ENCODE measurements around the gene TMPRSS4. TPM values are rescaled to one million over a fixed set of nuclear protein-coding genes. Genes with fewer than 3 reads are reported as not detected.
A peak's percentile ranks its signal among the peaks of the same experiment; 100 is the strongest.

The TMPRSS4 gene
- total RNA-seq, 2 donors from 2014 or later: 6.5 TPM; not detected in 1

DNA sequence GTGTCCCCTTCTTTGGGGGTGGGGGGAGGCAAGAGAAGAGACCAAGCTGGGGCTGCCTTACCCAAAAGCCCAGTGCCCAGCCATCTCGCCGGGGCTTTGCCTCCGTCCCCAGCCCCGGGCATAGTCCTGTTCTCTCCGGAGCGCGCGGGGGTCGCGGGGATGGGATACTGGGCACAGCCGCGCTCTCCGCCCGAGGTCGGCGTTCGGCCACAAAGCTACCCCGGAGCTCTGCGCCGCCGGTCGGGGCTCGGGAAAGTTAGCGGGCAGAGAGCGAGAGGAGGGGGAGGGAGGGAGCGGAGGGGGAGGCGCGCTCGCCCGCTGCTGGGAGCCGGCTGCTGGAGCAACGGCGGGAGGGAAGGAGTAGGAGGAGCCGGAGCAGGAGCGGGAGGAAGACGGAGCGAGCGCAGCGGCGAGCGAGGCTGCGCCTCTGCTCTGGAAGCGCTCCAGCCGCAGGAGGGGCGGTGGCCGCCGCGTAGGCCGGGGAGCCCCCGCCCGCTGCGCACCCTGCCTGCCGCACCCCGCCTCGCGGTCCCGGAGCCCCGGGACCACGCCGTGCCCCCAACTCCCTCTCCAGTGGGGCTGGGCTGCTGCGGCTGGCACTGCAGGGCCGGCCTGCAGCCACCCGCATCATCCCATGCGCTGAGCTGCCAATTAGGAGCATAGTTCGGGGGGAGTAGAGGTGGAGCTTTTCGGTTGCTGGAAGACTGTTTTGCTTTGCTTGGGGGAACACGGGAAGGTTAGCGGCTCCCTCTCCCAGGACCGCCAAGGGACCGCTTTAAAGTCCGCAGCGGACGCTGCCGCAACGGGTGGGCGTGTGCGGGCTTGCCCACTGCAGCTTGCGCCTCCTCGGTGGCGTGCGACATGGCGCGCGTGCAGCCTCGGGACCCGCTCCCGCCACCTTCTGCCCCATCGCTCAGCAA lies 75.9 kb downstream of the TMPRSS4 start, which contains the start of gene SCN4B:
TSS of gene SCN4B (minus strand) at position 272 of the 920 bp plus-strand sequence. CDS start at position 122, 150 bp downstream.
- H3K27ac ChIP-seq: no peak within 1 kb of the TSS
- H3K4me1 ChIP-seq: peaks cover 16% of the 10 kb centered on the region
- peak; percentile 50 to 71 (median 66) for DNase-seq
- TF ChIP-seq CTCF (IDR thresholded peaks at IDR 0.05): no peak
- TF ChIP-seq POLR2A (IDR thresholded peaks at IDR 0.05): no peak
- 1 to 3% methylated on average over 34 to 86 of the region's 88 CpGs for WGBS, 2 donors
- peaks cover 0 to 5% of the 10 kb centered on the region in 2 donors for H3K27me3 ChIP-seq
- H3K9me3 ChIP-seq: no peaks in the 10 kb centered on the region
- peak; percentile 83 for ATAC-seq
- H3K36me3 ChIP-seq (replicated peaks in 1 of 2; ENCODE audit: insufficient read depth in 1 of 2, low read depth in 2 of 2): no peaks in the 10 kb centered on the region
- intact Hi-C loops (cut with DNase I): no loop called here
- H3K4me3 ChIP-seq: no peak within 1 kb of the TSS

- H3K4me3 ChIP-seq: no peak overlapping the region
- H3K36me3 ChIP-seq (replicated peaks in 1 of 2; ENCODE audit: insufficient read depth in 1 of 2, low read depth in 2 of 2): no peaks in the 10 kb centered on the region
- H3K9me3 ChIP-seq: no peaks in the 10 kb centered on the region
- DNase-seq (no peak), ATAC-seq (no peak)
- intact Hi-C loops (cut with DNase I): no loop called here
- no peak for TF ChIP-seq CTCF (IDR thresholded peaks at IDR 0.05)
- no peak for TF ChIP-seq POLR2A (IDR thresholded peaks at IDR 0.05)
- 39 to 51% methylated on average over 12 to 16 of the region's 16 CpGs for WGBS, 2 donors
- peaks cover 0 to 5% of the 10 kb centered on the region in 2 donors for H3K27me3 ChIP-seq
- no peak overlapping the region for H3K27ac ChIP-seq
- H3K4me1 ChIP-seq: peaks cover 16% of the 10 kb centered on the region
Observed at GRCh38 chr11:118153516-118153915, 76.6 kb downstream of the TMPRSS4 start.

- H3K27me3 ChIP-seq: peaks cover 0 to 5% of the 10 kb centered on the region in 2 donors
Observed at GRCh38 chr11:118153976-118154375, 77.1 kb downstream of the TMPRSS4 start.

GRCh38 chr11:118154641-118155040 lies 77.8 kb downstream of the TMPRSS4 start:
- H3K4me1 ChIP-seq: peaks cover 16% of the 10 kb centered on the region
- 94 to 100% methylated on average over 1 of the region's 1 CpG for WGBS, 2 donors
- intact Hi-C loops (cut with DNase I): no loop called here
- H3K4me3 ChIP-seq: no peak overlapping the region
- H3K9me3 ChIP-seq: no peaks in the 10 kb centered on the region
- peaks cover 0 to 5% of the 10 kb centered on the region in 2 donors for H3K27me3 ChIP-seq
- no peak for DNase-seq
- H3K27ac ChIP-seq: no peak overlapping the region
- no peak for ATAC-seq
- H3K36me3 ChIP-seq (replicated peaks in 1 of 2; ENCODE audit: insufficient read depth in 1 of 2, low read depth in 2 of 2): no peaks in the 10 kb centered on the region
- TF ChIP-seq CTCF (IDR thresholded peaks at IDR 0.05) (no peak), POLR2A (IDR thresholded peaks at IDR 0.05) (no peak)

More at GRCh38 chr11:118153976-118154375, 77.1 kb downstream of the TMPRSS4 start:
- no peaks in the 10 kb centered on the region for H3K9me3 ChIP-seq
- no peak for TF ChIP-seq POLR2A (IDR thresholded peaks at IDR 0.05)
- no peak for TF ChIP-seq CTCF (IDR thresholded peaks at IDR 0.05)
- DNase-seq (no peak), ATAC-seq (no peak)
- WGBS, 2 donors: 81 to 92% methylated on average over 2 to 11 of the region's 11 CpGs
- no peaks in the 10 kb centered on the region for H3K36me3 ChIP-seq (replicated peaks in 1 of 2; ENCODE audit: insufficient read depth in 1 of 2, low read depth in 2 of 2)
- H3K4me1 ChIP-seq: peaks cover 16% of the 10 kb centered on the region
- H3K4me3 ChIP-seq: no peak overlapping the region
- intact Hi-C loops (cut with DNase I): no loop called here
- no peak overlapping the region for H3K27ac ChIP-seq

Measured in body of pancreas (tissue), 4 donors.